Measurements from ENCODE around the gene ZC3H10. TPM values are rescaled to one million over a fixed set of nuclear protein-coding genes. Genes with fewer than 3 reads are reported as not detected.
"Not testable (repeated sequence)": the region's sequence is repeated elsewhere in the genome, so short reads cannot be mapped to it uniquely, and the experiment has no call there.

Gene ZC3H10
- total RNA-seq = 4.3 TPM
- polyA plus RNA-seq = 3.1 TPM
- long read RNA-seq, donor 1, full-length matches to known transcripts = 1 of 1 reads
- long read RNA-seq, donor 1, partial matches to known transcripts = 0 of 1 reads
- long read RNA-seq, donor 1, other reads (novel, unspliced or antisense) = 0 of 1 reads
- long read RNA-seq, donor 2 = 0 reads
- long read RNA-seq, donor 3, full-length matches to known transcripts = 4 of 4 reads
- long read RNA-seq, donor 3, partial matches to known transcripts = 0 of 4 reads
- long read RNA-seq, donor 3, other reads (novel, unspliced or antisense) = 0 of 4 reads
- long read RNA-seq, donor 4, full-length matches to known transcripts = 1 of 1 reads
- long read RNA-seq, donor 4, partial matches to known transcripts = 0 of 1 reads
- long read RNA-seq, donor 4, other reads (novel, unspliced or antisense) = 0 of 1 reads
- long read RNA-seq, donor 5, full-length matches to known transcripts = 5 of 10 reads
- long read RNA-seq, donor 5, partial matches to known transcripts = 5 of 10 reads
- long read RNA-seq, donor 5, other reads (novel, unspliced or antisense) = 0 of 10 reads
- long read RNA-seq, donor 6, full-length matches to known transcripts = 4 of 4 reads
- long read RNA-seq, donor 6, partial matches to known transcripts = 0 of 4 reads
- long read RNA-seq, donor 6, other reads (novel, unspliced or antisense) = 0 of 4 reads
- long read RNA-seq, donor 7, full-length matches to known transcripts = 5 of 5 reads
- long read RNA-seq, donor 7, partial matches to known transcripts = 0 of 5 reads
- long read RNA-seq, donor 7, other reads (novel, unspliced or antisense) = 0 of 5 reads
- long read RNA-seq, donor 8, full-length matches to known transcripts = 4 of 4 reads
- long read RNA-seq, donor 8, partial matches to known transcripts = 0 of 4 reads
- long read RNA-seq, donor 8, other reads (novel, unspliced or antisense) = 0 of 4 reads
- long read RNA-seq, donor 9 = 0 reads
- long read RNA-seq, donor 10, full-length matches to known transcripts = 5 of 5 reads
- long read RNA-seq, donor 10, partial matches to known transcripts = 0 of 5 reads
- long read RNA-seq, donor 10, other reads (novel, unspliced or antisense) = 0 of 5 reads

GRCh38 chr12:56117778-56118687, at the start of gene ZC3H10:
ZC3H10 (plus strand) TSS chr12:56118266; CDS start chr12:56120563, 2,297 bp downstream.
- peak; percentile 94 to 99 (median 98) for DNase-seq (ENCODE audit: low read depth in 6 of 9, low spot score in 9 of 9)
- H3K27ac ChIP-seq (ENCODE audit: low read depth in 1 of 2, low read length in 1 of 2) = peak within 1 kb of the TSS; percentile 85 to 95
- H3K36me3 ChIP-seq (ENCODE audit: control insufficient read depth in 2 of 2, insufficient read depth in 2 of 2, low read length in 1 of 2) = peaks cover 21 to 34% of the 10 kb centered on the region in 2 donors
- peak within 1 kb of the TSS; percentile 71 to 88 for H3K4me3 ChIP-seq (ENCODE audit: low read length in 2 of 2)
- H3K4me1 ChIP-seq (ENCODE audit: control insufficient read depth in 2 of 2, insufficient read depth in 2 of 2, low read length in 2 of 2) = peaks cover 10 to 27% of the 10 kb centered on the region in 2 donors
- peaks cover 0 to 5% of the 10 kb centered on the region in 2 donors for H3K9me3 ChIP-seq (ENCODE audit: control insufficient read depth in 2 of 2, insufficient read depth in 1 of 2, low read length in 1 of 2)
- no peaks in the 10 kb centered on the region for H3K27me3 ChIP-seq (ENCODE audit: control insufficient read depth in 2 of 2, insufficient read depth in 1 of 2, low read length in 1 of 2)
- under 1% methylated on average over 61 of the region's 61 CpGs for whole genome bisulfite sequencing

GRCh38 chr12:56071648-56072047, 46.4 kb upstream of the ZC3H10 start:
- no peak for DNase-seq (ENCODE audit: low read depth in 6 of 9, low spot score in 9 of 9)
- Histone ChIP-seq H3K36me3 (ENCODE audit: control insufficient read depth in 2 of 2, insufficient read depth in 2 of 2, low read length in 1 of 2) (no peaks in the 10 kb centered on the region), H3K9me3 (ENCODE audit: control insufficient read depth in 2 of 2, insufficient read depth in 1 of 2, low read length in 1 of 2) (no peaks in the 10 kb centered on the region), H3K27me3 (ENCODE audit: control insufficient read depth in 2 of 2, insufficient read depth in 1 of 2, low read length in 1 of 2) (peaks cover 0 to 5% of the 10 kb centered on the region in 2 donors), H3K4me1 (ENCODE audit: control insufficient read depth in 2 of 2, insufficient read depth in 2 of 2, low read length in 2 of 2) (no peaks in the 10 kb centered on the region), H3K27ac (ENCODE audit: low read depth in 1 of 2, low read length in 1 of 2) (no peak overlapping the region), H3K4me3 (ENCODE audit: low read length in 2 of 2) (no peak overlapping the region)
- 94% methylated on average over 4 of the region's 4 CpGs for WGBS

GRCh38 chr12:56074396-56074795, 43.7 kb upstream of the ZC3H10 start:
- no peak for DNase-seq (ENCODE audit: low read depth in 6 of 9, low spot score in 9 of 9)
- Histone ChIP-seq H3K4me3 (ENCODE audit: low read length in 2 of 2) (no peak overlapping the region), H3K4me1 (ENCODE audit: control insufficient read depth in 2 of 2, insufficient read depth in 2 of 2, low read length in 2 of 2) (peaks cover 5 to 7% of the 10 kb centered on the region in 2 donors), H3K9me3 (ENCODE audit: control insufficient read depth in 2 of 2, insufficient read depth in 1 of 2, low read length in 1 of 2) (no peaks in the 10 kb centered on the region), H3K27me3 (ENCODE audit: control insufficient read depth in 2 of 2, insufficient read depth in 1 of 2, low read length in 1 of 2) (peaks cover 6 to 27% of the 10 kb centered on the region in 2 donors), H3K36me3 (ENCODE audit: control insufficient read depth in 2 of 2, insufficient read depth in 2 of 2, low read length in 1 of 2) (no peaks in the 10 kb centered on the region), H3K27ac (ENCODE audit: low read depth in 1 of 2, low read length in 1 of 2) (no peak overlapping the region)
- 96% methylated on average over 5 of the region's 5 CpGs for WGBS

GRCh38 chr12:56077966-56078365, 40.1 kb upstream of the ZC3H10 start:
- not testable (repeated sequence) for H3K27ac ChIP-seq (ENCODE audit: low read depth in 1 of 2, low read length in 1 of 2); H3K4me3 ChIP-seq (ENCODE audit: low read length in 2 of 2); H3K36me3 ChIP-seq (ENCODE audit: control insufficient read depth in 2 of 2, insufficient read depth in 2 of 2, low read length in 1 of 2); DNase-seq (ENCODE audit: low read depth in 6 of 9, low spot score in 9 of 9)
- peaks cover 0 to 12% of the 10 kb centered on the region in 2 donors for H3K9me3 ChIP-seq (ENCODE audit: control insufficient read depth in 2 of 2, insufficient read depth in 1 of 2, low read length in 1 of 2)
- WGBS = 96% methylated on average over 9 of the region's 9 CpGs
- H3K4me1 ChIP-seq (ENCODE audit: control insufficient read depth in 2 of 2, insufficient read depth in 2 of 2, low read length in 2 of 2) = peaks cover 16 to 22% of the 10 kb centered on the region in 2 donors
- peaks cover 25 to 60% of the 10 kb centered on the region in 2 donors for H3K27me3 ChIP-seq (ENCODE audit: control insufficient read depth in 2 of 2, insufficient read depth in 1 of 2, low read length in 1 of 2)

- no peak overlapping the region for H3K27ac ChIP-seq (ENCODE audit: low read depth in 1 of 2, low read length in 1 of 2)
- no peak overlapping the region for H3K4me3 ChIP-seq (ENCODE audit: low read length in 2 of 2)
- DNase-seq (ENCODE audit: low read depth in 6 of 9, low spot score in 9 of 9) = no peak
- H3K27me3 ChIP-seq (ENCODE audit: control insufficient read depth in 2 of 2, insufficient read depth in 1 of 2, low read length in 1 of 2) = peaks cover 25 to 62% of the 10 kb centered on the region in 2 donors
- no peaks in the 10 kb centered on the region for H3K36me3 ChIP-seq (ENCODE audit: control insufficient read depth in 2 of 2, insufficient read depth in 2 of 2, low read length in 1 of 2)
- peaks cover 16 to 22% of the 10 kb centered on the region in 2 donors for H3K4me1 ChIP-seq (ENCODE audit: control insufficient read depth in 2 of 2, insufficient read depth in 2 of 2, low read length in 2 of 2)
- 97% methylated on average over 1 of the region's 1 CpG for WGBS
- peaks cover 0 to 12% of the 10 kb centered on the region in 2 donors for H3K9me3 ChIP-seq (ENCODE audit: control insufficient read depth in 2 of 2, insufficient read depth in 1 of 2, low read length in 1 of 2)
Measured at GRCh38 chr12:56078427-56078826, 39.6 kb upstream of the ZC3H10 start.

GRCh38 chr12:56078931-56079722, 38.9 kb upstream of the ZC3H10 start:
- 7% methylated on average over 50 of the region's 50 CpGs for WGBS
- H3K4me1 ChIP-seq (ENCODE audit: control insufficient read depth in 2 of 2, insufficient read depth in 2 of 2, low read length in 2 of 2) = peaks cover 16 to 22% of the 10 kb centered on the region in 2 donors

GRCh38 chr12:56079723-56080555, 38.1 kb upstream of the ZC3H10 start, which contains the start of gene ERBB3:
ERBB3 (plus strand) TSS chr12:56080165; CDS start chr12:56080301, 136 bp downstream.
- Histone ChIP-seq H3K9me3 (ENCODE audit: control insufficient read depth in 2 of 2, insufficient read depth in 1 of 2, low read length in 1 of 2) (peaks cover 0 to 12% of the 10 kb centered on the region in 2 donors), H3K36me3 (ENCODE audit: control insufficient read depth in 2 of 2, insufficient read depth in 2 of 2, low read length in 1 of 2) (no peaks in the 10 kb centered on the region), H3K27ac (ENCODE audit: low read depth in 1 of 2, low read length in 1 of 2) (no peak within 1 kb of the TSS), H3K4me3 (ENCODE audit: low read length in 2 of 2) (peak within 1 kb of the TSS; percentile 39 to 53), H3K27me3 (ENCODE audit: control insufficient read depth in 2 of 2, insufficient read depth in 1 of 2, low read length in 1 of 2) (peaks cover 25 to 74% of the 10 kb centered on the region in 2 donors), H3K4me1 (ENCODE audit: control insufficient read depth in 2 of 2, insufficient read depth in 2 of 2, low read length in 2 of 2) (peaks cover 16 to 22% of the 10 kb centered on the region in 2 donors)
- WGBS = 2% methylated on average over 59 of the region's 59 CpGs
- peak in 2 of 9 donors; percentile 21 to 40 for DNase-seq (ENCODE audit: low read depth in 6 of 9, low spot score in 9 of 9)

More at GRCh38 chr12:56078931-56079722, 38.9 kb upstream of the ZC3H10 start:
- peaks cover 25 to 69% of the 10 kb centered on the region in 2 donors for H3K27me3 ChIP-seq (ENCODE audit: control insufficient read depth in 2 of 2, insufficient read depth in 1 of 2, low read length in 1 of 2)
- peaks cover 0 to 12% of the 10 kb centered on the region in 2 donors for H3K9me3 ChIP-seq (ENCODE audit: control insufficient read depth in 2 of 2, insufficient read depth in 1 of 2, low read length in 1 of 2)
- no peaks in the 10 kb centered on the region for H3K36me3 ChIP-seq (ENCODE audit: control insufficient read depth in 2 of 2, insufficient read depth in 2 of 2, low read length in 1 of 2)
- peak in 2 of 9 donors; percentile 28 to 34 for DNase-seq (ENCODE audit: low read depth in 6 of 9, low spot score in 9 of 9)
- no peak overlapping the region for H3K27ac ChIP-seq (ENCODE audit: low read depth in 1 of 2, low read length in 1 of 2)
- H3K4me3 ChIP-seq (ENCODE audit: low read length in 2 of 2) = peak overlapping the region; percentile 39 to 53

Data from thymus (tissue), 14 donors.